HPDE6-E6E7 (cell line): ENCODE data around the gene DOCK1.
"Not testable (repeated sequence)": the region's sequence is repeated elsewhere in the genome, so short reads cannot be mapped to it uniquely, and the experiment has no call there.

Source experiments
- DNase-seq: peaks from one replicate; pipeline ENCODE4 v3.0.0; 2011; ENCODE audit warnings: missing footprints; ENCODE audit errors: extremely low spot score

The DOCK1 gene

GRCh38 chr10:127275793-127276450 lies 370.7 kb downstream of the DOCK1 start:
- no peak for DNase-seq

- no peak for DNase-seq
Measured at GRCh38 chr10:127276794-127277462, 371.7 kb downstream of the DOCK1 start.

- DNase-seq: no peak
Measured at GRCh38 chr10:127278001-127278400, 372.8 kb downstream of the DOCK1 start.

GRCh38 chr10:127279334-127279774 lies 374.1 kb downstream of the DOCK1 start:
- DNase-seq: no peak

- no peak for DNase-seq
Measured at GRCh38 chr10:127280446-127280845, 375.2 kb downstream of the DOCK1 start.

- DNase-seq: no peak
Measured at GRCh38 chr10:127283017-127283416, 377.8 kb downstream of the DOCK1 start.

- no peak for DNase-seq
Measured at GRCh38 chr10:127283576-127283975, 378.3 kb downstream of the DOCK1 start.

- no peak for DNase-seq
Measured at GRCh38 chr10:127290850-127291249, 385.6 kb downstream of the DOCK1 start.

GRCh38 chr10:127291329-127291728 lies 386.1 kb downstream of the DOCK1 start:
- DNase-seq: no peak

GRCh38 chr10:127292888-127293287 lies 387.7 kb downstream of the DOCK1 start:
- DNase-seq: no peak

GRCh38 chr10:127293640-127294039 lies 388.4 kb downstream of the DOCK1 start:
- no peak for DNase-seq

GRCh38 chr10:127296696-127297095 lies 391.5 kb downstream of the DOCK1 start:
- no peak for DNase-seq

GRCh38 chr10:127298381-127298780 lies 393.2 kb downstream of the DOCK1 start:
- no peak for DNase-seq

GRCh38 chr10:127299192-127299591 lies 394.0 kb downstream of the DOCK1 start:
- not testable (repeated sequence) for DNase-seq

GRCh38 chr10:127299956-127300689 lies 394.9 kb downstream of the DOCK1 start:
- no peak for DNase-seq

GRCh38 chr10:127300868-127301321 lies 395.7 kb downstream of the DOCK1 start:
- DNase-seq: no peak

GRCh38 chr10:127302343-127302742 lies 397.1 kb downstream of the DOCK1 start:
- no peak for DNase-seq

GRCh38 chr10:127303105-127303504 lies 397.9 kb downstream of the DOCK1 start:
- no peak for DNase-seq

GRCh38 chr10:127303746-127304145 lies 398.5 kb downstream of the DOCK1 start:
- no peak for DNase-seq

GRCh38 chr10:127306479-127306878 lies 401.3 kb downstream of the DOCK1 start:
- no peak for DNase-seq

- no peak for DNase-seq
Measured at GRCh38 chr10:127307338-127307737, 402.1 kb downstream of the DOCK1 start.

GRCh38 chr10:127308031-127308430 lies 402.8 kb downstream of the DOCK1 start:
- DNase-seq: no peak

- not testable (repeated sequence) for DNase-seq
Measured at GRCh38 chr10:127309619-127310018, 404.4 kb downstream of the DOCK1 start.
